Measurements from ENCODE around the gene TIGAR.
A peak's percentile ranks its signal among the peaks of the same experiment; 100 is the strongest.

TIGAR gene, protein sequence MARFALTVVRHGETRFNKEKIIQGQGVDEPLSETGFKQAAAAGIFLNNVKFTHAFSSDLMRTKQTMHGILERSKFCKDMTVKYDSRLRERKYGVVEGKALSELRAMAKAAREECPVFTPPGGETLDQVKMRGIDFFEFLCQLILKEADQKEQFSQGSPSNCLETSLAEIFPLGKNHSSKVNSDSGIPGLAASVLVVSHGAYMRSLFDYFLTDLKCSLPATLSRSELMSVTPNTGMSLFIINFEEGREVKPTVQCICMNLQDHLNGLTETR

DNA sequence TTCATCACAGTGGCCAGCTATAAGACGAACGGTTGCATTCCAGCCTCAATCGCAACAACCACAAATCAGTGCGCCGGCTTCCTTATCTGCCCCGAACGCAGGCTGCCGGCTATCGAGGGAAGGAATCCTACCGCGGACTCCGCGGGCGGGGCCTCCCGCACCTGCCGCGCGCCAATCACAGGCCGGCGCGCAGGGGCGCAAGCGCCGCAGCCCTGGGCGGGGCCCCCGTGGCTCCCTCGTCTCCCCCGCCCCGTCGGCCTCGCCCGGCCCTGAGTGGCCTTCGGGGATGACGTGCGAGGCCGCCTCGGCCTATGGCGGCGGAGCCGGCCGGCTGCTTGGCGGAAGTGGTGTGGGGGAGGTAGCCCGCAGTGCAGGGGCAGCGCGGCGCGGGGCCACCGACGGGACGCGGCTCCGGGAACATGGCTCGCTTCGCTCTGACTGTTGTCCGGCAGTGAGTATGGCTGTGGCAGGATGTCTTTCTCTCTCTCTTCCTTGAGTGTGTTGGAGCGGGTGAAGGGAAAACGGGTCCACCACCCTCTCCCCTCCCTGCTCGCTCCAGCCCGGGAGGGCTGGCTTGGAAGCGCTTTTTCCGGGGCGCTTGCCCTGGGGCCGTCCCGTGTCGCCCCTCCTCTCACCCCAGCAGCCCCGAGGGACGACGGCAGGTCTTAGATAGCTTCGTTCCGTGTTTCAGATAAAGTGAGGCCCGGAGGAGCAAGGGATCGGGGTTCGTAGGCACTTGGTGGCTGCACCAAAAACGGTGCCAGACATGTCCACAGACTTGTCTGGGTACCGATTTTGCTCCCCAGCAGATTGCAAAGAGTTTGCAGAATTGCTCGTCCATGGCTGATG lies at the start of gene TIGAR:
Gene TIGAR, plus strand, starts transcription at position 361 of the 849 bp plus-strand sequence. Its CDS starts 59 bp downstream, at position 420.
- peak; percentile 97 to 98 for ATAC-seq

DNA sequence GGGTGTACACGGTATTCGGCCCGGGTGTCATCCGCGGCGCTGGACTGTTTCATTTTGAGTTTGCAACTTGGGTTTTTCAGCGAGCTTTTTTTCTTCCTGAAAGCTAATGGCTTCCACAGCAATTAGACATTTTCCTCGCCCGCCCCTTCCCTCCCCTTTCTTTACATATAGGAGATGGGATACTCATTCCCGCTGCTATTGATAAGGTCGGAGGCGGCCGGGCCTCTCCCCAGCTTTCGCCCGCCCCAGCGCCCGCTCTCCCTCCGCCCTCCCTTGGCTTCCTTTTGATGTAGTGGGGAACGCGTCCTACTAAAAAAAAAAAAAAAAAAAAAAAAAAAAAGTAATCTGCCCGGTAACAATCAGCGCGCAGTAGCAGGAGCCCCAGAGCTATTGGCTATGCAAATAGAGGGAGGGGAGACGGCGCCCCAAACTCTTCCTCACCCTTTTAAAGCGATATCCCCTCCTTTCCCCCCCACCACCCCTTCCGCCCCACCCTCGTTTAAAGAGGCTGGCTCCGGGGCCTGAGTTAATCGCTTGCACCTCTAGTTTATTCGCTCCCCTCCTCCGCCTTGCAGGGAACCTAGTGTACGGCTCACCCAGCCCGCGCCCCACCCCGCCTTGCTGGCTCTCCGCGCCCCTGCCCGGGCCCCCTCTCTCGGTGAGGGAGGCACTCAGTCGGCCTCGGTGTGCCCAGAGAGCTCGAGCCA lies 49.1 kb upstream of the TIGAR start:
- peak; percentile 61 to 63 for ATAC-seq

DNA sequence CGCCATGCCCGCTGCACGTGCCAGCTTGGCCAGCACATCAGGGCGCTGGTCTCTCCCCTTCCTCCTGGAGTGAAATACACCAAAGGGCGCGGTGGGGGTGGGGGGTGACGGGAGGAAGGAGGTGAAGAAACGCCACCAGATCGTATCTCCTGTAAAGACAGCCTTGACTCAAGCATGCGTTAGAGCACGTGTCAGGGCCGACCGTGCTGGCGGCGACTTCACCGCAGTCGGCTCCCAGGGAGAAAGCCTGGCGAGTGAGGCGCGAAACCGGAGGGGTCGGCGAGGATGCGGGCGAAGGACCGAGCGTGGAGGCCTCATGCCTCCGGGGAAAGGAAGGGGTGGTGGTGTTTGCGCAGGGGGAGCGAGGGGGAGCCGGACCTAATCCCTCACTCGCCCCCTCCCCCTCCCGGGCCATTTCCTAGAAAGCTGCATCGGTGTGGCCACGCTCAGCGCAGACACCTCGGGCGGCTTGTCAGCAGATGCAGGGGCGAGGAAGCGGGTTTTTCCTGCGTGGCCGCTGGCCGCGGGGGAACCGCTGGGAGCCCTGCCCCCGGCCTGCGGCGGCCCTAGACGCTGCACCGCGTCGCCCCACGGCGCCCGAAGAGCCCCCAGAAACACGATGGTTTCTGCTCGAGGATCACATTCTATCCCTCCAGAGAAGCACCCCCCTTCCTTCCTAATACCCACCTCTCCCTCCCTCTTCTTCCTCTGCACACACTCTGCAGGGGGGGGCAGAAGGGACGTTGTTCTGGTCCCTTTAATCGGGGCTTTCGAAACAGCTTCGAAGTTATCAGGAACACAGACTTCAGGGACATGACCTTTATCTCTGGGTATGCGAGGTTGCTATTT lies 48.4 kb upstream of the TIGAR start:
- peak; percentile 12 to 15 for ATAC-seq

DNA sequence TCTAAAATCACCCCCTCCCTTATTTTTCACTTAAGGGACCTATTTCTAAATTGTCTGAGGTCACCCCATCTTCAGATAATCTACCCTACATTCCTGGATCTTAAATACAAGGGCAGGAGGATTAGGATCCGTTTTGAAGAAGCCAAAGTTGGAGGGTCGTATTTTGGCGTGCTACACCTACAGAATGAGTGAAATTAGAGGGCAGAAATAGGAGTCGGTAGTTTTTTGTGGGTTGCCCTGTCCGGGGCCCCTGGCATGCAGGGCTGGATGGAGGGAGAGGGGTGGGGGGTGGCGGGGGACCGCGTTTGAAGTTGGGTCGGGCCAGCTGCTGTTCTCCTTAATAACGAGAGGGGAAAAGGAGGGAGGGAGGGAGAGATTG lies 47.8 kb upstream of the TIGAR start:
- no peak for ATAC-seq

DNA sequence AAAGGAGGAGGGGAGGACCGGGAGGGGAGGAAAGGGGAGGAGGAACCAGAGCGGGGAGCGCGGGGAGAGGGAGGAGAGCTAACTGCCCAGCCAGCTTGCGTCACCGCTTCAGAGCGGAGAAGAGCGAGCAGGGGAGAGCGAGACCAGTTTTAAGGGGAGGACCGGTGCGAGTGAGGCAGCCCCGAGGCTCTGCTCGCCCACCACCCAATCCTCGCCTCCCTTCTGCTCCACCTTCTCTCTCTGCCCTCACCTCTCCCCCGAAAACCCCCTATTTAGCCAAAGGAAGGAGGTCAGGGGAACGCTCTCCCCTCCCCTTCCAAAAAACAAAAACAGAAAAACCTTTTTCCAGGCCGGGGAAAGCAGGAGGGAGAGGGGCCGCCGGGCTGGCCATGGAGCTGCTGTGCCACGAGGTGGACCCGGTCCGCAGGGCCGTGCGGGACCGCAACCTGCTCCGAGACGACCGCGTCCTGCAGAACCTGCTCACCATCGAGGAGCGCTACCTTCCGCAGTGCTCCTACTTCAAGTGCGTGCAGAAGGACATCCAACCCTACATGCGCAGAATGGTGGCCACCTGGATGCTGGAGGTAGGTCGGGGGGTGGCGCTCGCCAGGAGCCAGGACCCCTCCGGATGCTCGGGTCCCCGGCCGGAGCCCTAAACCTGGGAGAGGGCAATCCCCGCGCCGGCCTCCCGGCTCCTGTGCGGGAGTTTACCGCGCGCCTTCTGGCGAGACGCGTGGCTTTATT lies 47.2 kb upstream of the TIGAR start, which contains the start of gene CCND2:
Gene CCND2, plus strand, starts transcription at position 111 of the 744 bp plus-strand sequence. Its CDS starts 279 bp downstream, at position 390.
- ATAC-seq, result peak; percentile 25 to 31

DNA sequence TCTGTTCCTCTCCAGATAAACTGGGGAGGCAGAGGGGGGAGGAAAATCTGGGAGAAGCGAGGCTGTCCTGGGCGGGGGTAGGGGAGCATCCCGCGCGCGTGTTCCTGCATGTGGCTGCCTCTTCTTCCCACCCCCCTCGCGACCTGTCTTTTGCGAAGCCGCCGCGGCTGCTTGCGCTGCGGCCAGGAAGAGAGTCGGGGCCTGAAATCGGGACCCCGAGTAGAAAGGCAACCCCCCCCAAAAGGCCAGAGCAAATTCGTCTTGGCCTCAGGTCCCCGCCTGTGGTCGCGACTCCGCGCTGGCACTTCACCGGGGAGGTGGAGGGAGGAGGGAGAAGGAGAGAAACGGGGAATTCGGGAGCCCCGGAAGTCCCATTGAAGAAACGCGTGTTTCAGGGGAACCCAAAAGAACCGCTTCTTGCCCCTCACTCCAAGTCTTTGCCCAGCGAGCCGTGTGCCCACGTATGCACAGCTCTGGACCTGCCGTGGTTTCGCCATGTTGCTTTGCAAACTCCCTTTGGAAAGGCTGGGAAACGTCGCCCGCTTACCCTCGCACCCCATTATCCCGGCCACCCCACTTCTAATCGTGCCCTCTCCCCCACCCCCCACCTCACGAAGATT lies 46.5 kb upstream of the TIGAR start:
- ATAC-seq, result no peak

DNA sequence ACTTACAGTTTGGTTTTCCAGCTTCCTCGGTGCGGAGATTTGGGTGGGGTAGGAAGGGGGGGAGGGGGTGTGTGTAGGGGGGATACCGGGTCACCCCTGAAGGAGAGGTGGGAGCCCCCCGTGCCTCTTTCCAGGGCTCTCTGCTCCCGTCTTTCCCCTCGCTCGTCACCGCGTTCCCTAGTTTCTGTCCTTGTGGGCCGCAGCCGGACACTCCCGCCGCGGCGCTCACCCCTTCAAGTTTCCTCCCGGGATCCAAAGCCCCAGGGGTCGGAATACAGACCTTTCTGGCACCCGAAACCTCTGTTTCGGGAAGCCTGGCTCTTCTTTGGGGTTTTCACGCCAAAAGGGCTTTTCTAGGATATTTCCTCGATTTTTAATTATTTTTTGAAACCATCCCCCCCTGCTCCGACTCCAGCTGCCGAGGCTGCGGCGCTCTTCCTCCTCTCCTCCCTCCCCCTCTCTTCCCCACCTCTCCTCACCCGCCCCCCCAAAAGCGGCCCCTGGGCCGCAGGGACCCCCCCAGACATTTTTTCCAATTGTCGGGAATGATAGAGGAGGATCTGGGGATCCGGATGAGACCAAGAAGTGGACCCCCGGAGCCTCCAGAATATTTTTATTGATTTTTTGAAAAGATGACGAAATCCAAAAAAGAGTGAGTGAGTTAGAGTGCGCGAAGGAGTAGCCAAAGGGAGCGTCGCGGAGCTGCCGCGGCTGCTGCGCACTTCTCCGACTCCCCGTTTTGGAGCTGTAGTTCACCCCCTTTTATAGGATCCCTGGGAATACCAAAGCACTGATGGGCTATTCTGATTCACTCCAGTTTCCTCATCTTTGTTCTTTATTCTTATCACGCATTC lies 45.8 kb upstream of the TIGAR start:
- ATAC-seq, result no peak

DNA sequence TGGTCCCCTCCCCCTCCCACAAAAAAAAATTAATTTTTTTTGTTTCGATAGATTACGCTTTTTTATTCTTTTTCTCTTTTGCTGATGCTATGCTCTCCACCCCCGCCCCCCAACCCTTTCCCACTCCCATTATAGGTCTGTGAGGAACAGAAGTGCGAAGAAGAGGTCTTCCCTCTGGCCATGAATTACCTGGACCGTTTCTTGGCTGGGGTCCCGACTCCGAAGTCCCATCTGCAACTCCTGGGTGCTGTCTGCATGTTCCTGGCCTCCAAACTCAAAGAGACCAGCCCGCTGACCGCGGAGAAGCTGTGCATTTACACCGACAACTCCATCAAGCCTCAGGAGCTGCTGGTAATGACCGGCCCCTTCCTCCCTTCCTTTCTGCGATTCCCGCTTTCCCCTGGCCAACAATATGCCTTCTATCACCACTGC lies 45.1 kb upstream of the TIGAR start:
- ATAC-seq, result no peak

DNA sequence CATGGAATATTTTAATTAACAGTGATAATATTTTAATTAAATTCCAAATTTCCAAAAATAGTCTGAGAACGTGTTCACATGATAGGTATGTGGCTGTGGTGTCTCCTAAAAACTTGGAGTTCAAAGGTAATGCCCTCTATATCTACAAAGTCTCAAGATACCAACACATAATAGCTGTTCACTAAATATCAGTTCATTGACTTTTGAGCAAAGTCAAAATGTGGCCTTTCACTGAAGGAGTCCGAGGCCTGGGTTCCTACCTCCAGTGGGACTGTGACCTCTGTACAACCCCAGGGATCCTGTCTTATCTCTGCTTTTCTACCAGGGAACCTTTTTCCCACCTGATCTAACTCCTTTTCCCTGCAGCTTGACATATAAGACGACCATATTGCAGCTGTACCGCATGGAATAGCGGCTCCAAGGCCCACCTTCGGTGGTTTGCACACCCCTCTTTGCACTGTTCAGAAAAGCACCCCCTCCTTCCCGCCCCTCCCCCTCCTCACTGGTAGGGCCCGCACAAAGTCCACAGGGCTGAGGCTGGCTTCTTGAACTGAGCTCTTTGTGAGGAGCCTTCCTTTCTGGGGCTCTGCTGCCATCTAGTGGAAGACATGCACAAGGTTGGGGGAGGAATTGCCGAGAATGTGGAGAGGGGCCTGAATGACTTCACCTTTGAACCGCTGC lies 44.3 kb upstream of the TIGAR start:
- peak; percentile 21 to 39 for ATAC-seq

DNA sequence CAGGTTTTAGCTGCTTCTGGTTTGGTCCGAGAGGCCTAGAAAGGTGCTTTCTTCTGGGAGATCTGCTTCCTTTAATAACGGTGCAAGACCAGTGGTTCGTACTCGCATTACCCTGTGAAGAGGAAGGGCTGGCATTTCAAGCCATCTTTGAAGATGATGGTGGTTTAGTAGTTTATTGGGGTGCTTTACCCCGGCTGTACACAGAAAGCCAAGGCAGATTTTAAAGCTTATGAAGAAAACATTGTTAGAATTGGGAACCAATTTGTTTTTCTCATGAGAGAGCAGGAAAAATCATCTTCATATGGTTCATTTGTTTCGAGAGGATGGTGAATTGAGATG lies 43.8 kb upstream of the TIGAR start:
- no peak for ATAC-seq

DNA sequence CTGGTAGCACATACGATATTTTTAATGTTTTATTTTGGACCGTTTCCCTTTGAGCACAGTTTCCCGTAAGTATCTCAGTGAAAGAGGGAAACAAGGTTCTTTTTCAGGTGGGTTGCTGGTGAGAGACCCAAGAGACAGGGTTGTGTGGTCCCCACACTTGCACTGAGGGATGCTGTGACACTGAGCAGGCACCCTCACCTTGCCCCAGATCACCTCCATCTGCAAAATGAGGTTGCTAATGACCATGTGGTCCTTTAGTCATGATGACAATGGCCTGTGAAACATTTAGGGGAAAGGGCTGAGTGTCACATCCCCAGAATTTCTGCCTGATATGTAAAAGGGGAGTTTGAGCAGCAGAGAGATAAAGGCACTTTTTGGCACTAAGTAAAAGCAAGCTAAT lies 43.2 kb upstream of the TIGAR start:
- no peak for ATAC-seq

DNA sequence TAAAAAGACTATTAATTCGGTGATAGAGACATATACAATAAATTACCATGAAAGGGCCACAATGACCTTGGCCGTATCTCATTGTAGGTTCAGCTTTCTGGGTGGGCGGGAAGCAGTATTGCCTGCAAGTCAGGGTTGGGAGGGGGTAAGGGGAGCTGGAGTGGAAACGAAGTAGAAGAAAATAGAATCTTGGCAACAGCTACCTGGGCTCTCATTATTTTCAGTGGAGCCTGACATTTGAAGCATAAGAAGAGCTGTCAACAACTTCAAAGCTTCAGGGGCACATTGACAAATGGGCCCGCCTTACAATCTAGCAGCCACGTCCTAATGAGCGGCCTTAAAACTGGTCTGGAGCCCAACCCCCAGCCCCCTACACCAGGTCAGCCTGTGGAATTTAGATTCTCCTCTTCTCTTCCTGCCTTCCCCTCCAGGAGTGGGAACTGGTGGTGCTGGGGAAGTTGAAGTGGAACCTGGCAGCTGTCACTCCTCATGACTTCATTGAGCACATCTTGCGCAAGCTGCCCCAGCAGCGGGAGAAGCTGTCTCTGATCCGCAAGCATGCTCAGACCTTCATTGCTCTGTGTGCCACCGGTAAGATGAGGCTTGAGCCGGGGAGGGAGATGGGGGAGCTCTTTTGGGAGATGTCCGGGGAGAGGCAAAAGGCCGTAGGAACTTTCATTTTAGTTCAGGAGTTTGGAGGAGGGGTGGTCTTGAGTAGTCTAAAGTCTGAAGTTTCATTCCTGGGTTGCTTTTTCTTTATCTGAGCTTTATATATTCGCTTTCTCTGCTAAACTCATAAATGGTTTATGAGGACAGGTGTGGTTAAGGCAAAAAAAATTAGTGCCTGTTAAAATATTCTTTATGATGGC lies 42.5 kb upstream of the TIGAR start:
- ATAC-seq, result no peak

DNA sequence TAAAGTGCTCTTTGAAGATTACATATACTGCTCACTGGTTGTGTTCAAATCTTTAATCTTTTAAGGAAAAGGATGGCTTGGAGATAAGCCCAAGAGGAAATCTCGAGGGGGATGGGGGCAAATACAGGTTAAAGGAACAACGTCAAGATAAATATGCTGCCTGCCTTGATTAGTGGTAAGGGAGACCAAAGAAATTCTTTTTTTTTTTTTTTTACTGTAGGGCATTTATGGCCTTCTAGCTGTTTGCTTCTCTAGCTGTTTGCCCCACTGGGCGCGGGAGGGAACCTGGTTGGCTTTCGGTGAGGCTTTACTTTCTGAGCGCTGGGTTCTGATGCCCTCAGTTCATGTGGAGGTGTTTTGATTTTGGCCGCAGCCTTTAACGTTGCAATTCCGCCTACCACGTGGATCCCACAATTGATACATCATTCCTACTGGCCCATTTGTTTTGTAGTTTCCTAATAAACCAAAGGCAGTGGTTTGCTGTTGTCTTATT lies 41.8 kb upstream of the TIGAR start:
- no peak for ATAC-seq

DNA sequence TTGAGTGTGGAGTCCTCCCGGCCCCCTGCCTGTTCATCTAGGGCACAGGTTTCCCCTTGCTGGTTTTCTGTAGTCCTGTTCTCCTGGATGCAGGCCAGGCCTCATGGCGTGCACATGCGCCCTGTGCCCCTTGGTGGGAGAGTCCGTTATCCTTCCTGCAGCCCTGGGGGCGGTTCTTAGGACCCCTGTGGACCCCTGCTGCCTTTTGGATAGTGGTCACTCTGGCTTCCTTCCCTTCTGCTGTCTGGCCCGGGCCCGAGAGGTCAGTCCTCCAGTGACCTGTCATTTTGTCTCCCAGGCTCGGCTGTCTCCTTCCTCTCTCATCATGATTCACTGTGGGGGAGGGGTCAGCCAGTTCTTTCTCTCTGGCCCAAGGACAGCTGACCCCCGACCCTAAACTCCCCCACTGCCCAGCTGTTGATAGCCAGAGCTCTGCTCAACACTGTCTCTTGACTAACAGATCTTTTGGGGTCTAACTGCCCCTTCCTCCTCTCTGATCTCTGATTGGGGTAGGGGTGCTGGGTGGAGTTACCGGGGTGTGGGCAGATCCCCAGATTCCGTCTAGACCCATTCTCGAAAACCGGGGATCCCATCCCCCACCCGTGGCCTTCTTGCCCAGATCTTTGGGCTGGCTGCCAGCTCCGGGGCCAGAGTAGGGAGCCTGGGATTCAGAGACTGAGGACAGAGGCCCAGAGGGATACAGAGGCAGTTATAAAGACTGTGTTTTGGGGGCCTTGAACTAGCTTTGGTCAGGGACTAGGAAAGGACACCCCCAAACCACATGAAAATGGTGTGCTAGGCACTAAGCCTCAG lies 40.5 kb upstream of the TIGAR start:
- no peak for ATAC-seq

DNA sequence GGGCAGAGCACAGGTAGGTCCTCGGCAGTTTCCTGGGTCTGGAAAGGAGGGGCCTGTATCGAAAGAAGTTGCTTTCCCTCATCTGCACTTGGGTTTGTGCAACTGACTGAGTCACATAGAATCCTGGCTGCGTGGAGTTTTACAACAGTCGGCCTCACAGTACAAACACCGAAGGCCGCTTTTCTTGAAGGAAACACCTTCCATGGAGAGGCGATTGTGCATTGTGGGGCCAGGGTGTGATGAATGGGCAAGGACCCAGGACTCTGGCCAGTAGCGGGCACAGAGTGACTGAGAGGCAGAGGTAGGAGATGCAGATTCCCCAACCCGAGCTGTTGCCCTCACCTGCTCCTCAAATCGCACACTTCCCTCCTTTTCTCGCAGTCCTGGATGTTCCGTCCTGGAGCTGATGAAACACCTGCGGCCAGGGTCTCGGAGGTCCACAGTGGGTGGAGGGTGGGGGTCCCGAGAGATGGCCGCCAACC lies 39.8 kb upstream of the TIGAR start:
- no peak for ATAC-seq

DNA sequence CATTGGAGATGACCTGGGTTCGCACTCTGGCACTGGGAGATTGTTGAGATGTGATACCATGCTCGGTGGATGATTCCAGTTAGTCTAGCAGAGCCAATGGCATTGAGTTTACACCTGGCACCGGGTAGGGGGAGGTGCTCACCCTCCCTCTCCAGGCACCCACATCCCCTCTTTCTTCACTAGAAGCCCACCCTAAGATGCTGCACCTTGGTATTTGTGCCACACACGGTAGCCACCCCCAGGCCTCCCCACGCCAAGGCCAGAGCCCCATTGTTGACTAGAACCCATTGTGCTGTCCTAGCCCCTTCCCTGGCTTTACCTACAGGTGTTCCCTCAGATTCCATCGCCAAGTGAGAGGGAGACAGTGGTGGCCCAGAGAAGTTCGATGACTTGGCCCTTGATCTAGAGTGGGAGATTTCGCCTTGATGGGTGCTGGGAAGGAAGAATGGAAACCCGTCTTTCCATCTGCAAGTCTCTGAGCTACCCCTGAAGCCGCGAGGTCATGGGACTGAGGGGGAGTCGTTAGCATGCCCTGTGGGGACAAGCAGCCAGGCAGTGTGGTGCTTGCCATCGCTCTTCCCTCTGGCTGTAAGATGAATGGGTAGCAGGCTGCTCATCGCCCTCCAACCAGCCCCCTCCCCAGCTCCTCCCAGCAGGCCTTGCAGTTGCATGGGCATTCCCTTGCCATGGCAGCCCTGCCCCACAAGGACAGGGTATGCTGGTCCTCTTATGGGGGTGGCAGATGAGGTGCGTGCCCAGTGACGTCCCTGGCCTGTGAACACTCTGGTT lies 38.7 kb upstream of the TIGAR start:
- no peak for ATAC-seq
